HG02759 (cell line): ENCODE measurements around the gene SGMS1.

Source experiments
- ATAC-seq: cut with Tn5 transposase; IDR thresholded peaks from one replicate; pipeline ENCODE4 v1.9.1; 2021; ENCODE audit warnings: mild to moderate bottlenecking, moderate library complexity; ENCODE audit not compliant: unreplicated experiment

Gene SGMS1

DNA sequence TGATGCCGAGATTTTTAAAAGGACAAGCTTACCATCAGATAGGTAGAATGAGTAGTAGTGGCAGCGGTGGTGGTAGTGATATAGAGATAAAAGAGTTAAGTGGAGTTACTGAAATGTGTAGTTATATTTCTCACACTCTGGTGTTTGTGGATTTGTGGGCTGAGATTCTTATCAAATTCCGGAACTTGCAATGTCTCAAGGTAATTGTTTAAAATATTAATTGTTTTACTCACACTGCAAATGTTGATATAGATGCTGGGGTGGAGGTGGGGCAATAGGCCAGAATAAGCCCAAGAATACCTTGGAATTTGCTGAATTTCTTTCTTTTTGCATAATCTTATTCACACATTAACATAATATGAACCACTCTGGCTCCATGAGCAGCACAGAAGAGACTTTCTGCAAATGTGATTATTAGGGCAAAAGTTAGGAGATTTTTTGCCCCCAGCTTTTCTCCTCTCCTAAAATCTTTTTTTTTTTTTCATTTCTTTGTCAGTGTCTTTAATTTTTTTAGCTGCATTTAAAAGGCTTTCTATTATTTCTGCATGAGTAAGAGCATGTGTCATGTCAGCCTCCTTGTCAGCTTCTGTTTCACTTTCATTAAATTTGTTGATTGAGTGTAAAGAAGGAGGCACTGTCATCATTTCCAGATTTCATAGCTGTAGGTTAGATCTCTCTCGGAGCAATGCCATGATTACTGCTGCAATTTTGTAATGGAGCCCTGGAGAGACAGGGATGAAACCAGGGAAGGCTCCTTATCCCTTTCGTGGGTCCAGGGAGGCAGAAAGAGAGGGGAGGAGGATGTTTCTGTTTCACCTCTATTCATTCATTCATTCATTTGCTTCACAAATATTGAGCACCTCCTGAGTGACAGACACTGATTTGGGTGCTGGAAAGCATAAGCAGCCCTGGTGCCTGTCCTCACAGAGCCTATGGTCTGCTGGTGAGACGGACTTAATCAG lies 13.1 kb upstream of the SGMS1 start:
- ATAC-seq: peak; percentile 87

GRCh38 chr10:50635286-50635685 lies 11.5 kb upstream of the SGMS1 start:
- ATAC-seq: no peak

DNA sequence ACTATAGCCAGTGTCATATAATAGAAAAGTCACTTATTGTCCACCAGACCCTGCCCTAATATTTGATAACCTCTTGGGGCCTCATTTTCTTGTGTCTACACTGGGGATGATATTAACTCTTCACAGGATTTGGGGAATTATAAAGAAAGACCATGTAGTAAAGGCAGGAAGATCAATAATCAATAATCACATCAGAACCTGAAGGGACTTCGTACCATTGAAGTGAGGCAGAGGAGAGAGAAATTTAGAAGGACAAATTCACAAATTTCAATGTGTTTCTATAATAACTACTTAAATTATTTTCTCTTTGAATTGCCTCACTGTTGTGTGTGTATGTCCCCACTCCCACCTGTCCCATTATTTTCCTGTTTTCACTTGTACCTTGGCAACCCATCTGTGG lies 10.7 kb upstream of the SGMS1 start:
- ATAC-seq: no peak

- no peak for ATAC-seq
Observed at GRCh38 chr10:50631052-50631451, 7.3 kb upstream of the SGMS1 start.

DNA sequence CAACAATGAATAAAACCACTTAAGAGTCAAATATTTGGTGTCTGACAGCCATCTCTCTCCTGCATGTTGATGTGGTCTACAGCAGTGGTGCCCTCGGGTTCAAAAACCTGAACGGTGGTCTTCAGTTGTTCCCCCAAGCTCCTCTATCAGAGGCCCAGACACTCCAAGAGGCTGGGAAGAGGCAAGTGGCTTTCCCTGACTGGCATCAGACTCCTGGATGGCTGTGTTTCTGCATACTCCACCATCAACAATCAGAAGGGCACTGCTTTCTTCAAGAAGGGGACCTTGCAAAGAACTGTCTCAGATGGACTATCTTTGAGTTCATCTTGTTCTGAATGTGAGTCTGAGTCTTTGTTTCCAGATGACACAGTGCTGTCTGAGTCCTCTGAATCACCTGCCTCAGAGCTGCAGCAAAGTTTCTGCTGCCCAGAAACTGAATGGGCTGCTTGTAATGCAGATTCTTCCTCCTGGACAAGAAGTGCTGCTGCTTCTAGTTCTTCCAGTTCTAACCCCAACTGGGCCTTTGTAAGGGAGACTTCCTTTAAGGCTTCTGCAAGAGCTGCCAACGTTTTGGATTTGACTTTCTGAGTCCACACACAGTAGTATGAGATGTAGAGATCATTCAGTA lies 5.9 kb upstream of the SGMS1 start:
- ATAC-seq: no peak

DNA sequence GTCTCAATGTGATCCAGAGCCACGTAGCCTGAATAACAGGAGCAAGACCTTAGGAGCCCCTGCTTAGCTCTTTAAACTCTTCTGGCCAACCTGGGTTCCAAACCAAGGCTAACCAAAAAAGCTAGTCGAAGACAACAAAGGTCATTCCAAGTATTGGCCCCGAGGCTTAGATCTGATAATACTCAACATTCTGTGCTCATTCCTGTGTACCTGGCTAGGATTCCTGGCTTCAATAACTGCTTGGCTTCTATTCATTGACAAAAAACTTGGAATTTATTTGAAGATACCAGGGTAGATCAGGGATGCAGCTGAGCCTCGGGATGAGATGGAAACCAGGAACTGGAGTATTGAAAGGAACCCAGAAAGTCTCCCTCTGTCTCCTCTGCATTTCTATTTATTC lies 4.1 kb upstream of the SGMS1 start:
- no peak for ATAC-seq

GRCh38 chr10:50627443-50627842 lies 3.7 kb upstream of the SGMS1 start:
- no peak for ATAC-seq

- no peak for ATAC-seq
Observed at GRCh38 chr10:50625649-50626132, 1.9 kb upstream of the SGMS1 start.

GRCh38 chr10:50624866-50625501 lies 1.2 kb upstream of the SGMS1 start:
- peak; percentile 49 for ATAC-seq

DNA sequence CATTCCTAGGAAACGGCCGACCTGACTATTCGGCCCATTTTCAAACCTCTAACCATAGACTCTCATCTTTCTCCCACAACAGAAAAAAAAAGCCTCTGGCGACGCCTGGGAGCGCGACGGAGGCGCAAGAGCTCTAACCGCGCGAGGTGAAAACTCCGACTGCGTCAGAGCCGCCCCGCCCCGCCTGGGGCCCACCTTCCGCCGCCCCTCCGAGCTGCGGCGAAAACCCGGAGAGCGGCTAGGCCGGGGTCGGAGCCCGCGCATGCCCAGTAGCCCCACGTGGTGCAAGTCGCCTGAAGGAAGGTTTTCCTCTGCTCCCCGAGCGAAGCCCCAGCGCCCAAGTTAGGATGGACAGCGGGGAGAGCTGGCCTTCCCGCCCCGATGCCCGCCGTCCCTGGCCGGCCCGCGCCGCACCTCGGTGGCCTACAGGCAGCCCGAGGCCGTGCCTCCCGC lies 683 bp upstream of the SGMS1 start:
- ATAC-seq: peak; percentile 63

DNA sequence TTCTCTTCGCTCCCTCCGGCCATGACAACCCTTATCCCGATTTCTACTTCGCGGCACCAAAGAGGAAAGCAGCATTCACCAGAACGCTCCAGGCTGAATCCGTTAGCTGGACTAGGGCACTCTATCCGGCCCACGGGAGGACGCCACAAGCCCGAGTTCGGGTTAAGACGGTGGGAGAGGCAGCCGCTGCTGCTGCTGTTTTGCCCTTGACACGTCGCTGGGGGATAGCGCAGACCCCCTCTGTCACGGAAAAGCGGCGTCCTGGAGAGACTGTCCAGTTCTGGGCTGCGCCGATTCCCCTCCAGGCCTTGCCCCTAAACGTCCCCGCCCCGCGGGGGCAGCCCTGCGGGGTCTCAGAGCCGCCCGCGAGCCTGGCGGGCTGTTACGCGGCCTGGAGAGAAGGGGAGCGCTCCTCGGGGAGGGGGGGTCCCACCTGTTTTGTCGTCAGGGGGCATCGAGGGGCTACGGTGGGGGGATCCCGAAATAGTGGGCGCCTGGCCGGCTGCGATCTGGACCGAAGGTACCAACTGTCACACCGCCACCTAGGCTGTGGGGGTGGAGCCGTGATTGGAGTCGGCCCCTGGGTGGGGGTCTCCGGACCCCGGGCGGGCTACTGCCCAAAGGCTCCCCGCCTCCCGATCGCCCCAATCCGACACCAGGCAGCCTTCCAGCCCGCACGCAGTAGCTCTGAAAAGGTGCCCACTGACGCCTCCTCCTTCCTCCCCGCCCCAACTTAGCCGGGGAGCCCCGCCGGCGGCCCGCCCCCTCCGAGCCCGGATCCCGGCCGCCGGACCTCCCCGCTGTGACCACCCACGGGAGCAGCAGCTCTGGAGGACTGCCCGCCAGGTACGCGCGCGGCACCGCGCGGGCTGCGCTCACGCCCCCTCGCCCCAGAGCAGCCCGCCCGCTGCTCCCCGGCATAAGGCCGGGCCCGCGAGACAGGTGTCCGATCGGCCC lies 772 bp downstream of the SGMS1 start:
- ATAC-seq: peak; percentile 9

- ATAC-seq: peak; percentile 23
Observed at GRCh38 chr10:50621968-50622705, 1.6 kb downstream of the SGMS1 start.

GRCh38 chr10:50620899-50621298 lies 2.9 kb downstream of the SGMS1 start:
- no peak for ATAC-seq

- no peak for ATAC-seq
Observed at GRCh38 chr10:50619882-50620281, 3.9 kb downstream of the SGMS1 start.

DNA sequence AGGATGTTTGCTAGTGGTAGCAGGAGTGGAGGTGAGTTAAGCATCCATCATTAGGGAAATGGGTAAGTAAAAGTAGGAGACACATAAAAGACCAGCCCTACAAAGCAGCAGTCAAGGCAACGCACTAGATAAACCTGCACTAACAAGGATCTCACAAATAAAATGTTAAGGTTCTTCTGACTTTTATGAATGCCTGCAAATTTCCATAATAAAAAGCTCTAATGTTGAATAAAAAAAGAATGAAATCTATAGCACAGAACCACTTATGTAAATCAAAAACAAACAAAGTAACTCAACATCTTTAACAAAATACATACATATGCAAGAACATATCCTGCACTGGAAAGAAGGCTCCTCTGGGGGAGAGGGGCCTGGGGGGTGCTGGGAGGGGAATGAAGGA lies 4.6 kb downstream of the SGMS1 start:
- no peak for ATAC-seq

GRCh38 chr10:50618624-50619023 lies 5.1 kb downstream of the SGMS1 start:
- no peak for ATAC-seq

DNA sequence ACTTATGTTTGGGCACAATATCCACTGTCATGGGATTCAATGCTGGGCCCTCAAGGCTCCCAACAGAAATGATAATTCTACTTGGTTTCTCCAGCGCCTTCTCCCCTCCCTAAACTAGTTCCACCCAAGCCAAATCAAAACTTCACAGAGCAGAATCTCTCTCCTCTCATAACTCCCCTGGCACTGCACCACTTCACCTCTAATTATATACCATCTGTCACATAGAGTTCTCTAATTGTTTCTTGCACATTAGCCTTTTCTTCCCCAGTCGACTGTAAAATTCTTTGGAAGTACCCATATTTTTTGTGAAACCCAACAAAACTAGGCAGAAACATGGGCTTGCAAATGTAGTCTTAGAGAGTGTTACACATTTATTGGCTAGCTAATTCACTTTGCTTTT lies 8.1 kb downstream of the SGMS1 start:
- ATAC-seq: no peak

- no peak for ATAC-seq
Observed at GRCh38 chr10:50614444-50615137, 9.2 kb downstream of the SGMS1 start.
